KOPT-K1 (cell line): Measurements from ENCODE around the gene UPF1.

Experiments used
- H3K27ac ChIP-seq: fragments of 200-600 bp; sonication (generic); 2 replicates; pipeline ENCODE4 v1.5.1; 2016; ENCODE audit warnings: antibody characterized with exemption, mild to moderate bottlenecking, low read depth, low read length; ENCODE audit not compliant: poor library complexity, severe bottlenecking
- H3K36me3 ChIP-seq: fragments of 200-600 bp; sonication (generic); 2 replicates; pipeline ENCODE4 v1.5.1; 2017; ENCODE audit warnings: antibody characterized with exemption, mild to moderate bottlenecking, low read length, moderate library complexity; ENCODE audit not compliant: insufficient read depth
- H3K9me3 ChIP-seq: fragments of 200-600 bp; sonication (generic); 2 replicates; pipeline ENCODE4 v1.5.1; 2017; ENCODE audit warnings: antibody characterized with exemption, low read length, mild to moderate bottlenecking; ENCODE audit not compliant: insufficient read depth, poor library complexity, severe bottlenecking

Gene UPF1

DNA sequence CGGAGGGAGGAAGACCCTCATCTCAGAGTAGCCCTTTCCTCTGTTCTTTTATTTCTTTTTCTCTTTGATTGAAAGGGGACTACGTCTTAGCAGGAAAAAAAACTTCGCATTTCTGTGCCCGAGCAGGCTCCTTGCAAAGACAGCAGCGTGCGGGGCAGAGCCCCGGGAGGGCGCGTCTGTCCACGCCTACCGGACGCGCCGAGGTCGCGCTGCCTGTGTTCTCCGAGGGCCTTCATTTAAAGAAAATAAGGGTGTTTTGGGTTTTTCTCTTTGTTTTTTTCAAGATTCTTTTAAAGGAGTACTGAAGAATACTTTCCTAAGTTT lies 35.0 kb downstream of the UPF1 start:
- Histone ChIP-seq H3K36me3 (peaks cover 75% of the 10 kb centered on the region), H3K27ac (no peak overlapping the region), H3K9me3 (no peaks in the 10 kb centered on the region)

DNA sequence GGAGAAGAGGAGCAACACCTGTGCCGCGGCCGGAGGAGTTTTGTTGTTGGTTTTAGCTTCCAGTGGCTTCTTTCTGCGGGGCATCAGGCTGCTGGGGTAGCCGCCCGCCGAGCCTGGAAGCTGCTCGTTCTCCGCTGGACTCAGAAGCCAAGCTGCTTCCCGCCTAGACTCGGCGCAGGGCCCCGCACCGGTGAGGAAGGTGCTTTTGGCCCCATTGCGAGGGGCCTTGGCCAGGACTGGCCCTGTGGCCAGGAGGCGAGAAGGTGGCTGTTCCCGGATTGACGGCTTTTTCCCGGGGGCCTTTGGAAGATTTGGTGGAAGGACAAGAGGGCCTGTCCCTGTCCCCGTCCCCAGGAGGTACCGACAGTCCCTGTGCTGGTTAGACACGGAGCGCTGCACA lies 35.4 kb downstream of the UPF1 start:
- peaks cover 71% of the 10 kb centered on the region for H3K36me3 ChIP-seq
- H3K27ac ChIP-seq = no peak overlapping the region
- H3K9me3 ChIP-seq = no peaks in the 10 kb centered on the region

DNA sequence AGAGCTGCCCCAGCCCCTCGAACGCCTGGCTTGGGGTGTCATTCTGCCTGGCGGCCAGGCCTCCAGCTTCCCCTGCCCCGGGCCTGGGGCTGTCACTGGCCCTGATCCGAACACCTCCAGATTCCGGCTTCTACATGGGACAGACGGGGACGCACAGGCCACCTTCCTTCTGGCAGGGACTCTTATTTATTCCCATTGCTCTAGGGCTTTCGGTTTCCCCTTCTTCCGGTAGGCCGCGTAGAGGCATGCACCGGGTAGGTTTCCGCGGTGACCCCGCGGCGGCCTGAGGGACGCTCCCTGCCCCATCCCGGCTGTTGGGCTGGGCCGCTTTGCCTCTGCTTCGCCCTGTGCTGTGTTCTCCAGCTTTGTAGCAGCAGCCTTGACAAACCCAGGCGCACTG lies 36.0 kb downstream of the UPF1 start:
- Histone ChIP-seq H3K36me3 (peaks cover 65% of the 10 kb centered on the region), H3K9me3 (no peaks in the 10 kb centered on the region), H3K27ac (no peak overlapping the region)

DNA sequence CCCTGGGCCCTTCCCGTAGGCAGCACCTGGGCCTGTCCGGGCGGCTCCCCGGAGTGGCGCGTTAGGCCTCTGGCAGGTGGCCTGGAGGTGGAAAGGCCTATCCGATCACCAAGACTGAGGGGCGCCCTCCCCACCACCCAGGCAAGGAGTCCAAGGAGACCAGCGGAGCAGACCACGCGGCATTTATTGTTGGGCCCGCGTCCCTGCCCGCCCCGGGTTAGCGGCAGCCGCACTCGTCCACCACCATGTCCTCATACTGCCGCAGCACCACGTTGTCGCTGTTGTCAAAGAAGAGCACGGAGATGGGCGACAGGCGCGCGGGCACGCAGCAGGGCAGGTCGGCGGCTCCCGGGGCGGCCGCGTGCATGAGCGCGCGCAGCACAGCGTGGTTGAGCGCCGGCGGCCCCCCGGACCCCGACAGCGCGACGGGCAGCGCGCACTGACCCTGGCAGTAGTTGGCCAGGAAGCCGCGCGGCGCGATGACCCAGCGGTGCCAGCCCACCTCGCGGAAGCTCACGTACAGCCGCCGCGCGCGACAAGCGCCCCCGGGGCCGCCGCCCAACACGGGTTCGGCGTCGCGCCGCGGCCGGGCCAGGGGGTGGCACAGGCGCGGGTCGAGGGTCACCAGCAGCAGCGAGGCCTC lies 36.7 kb downstream of the UPF1 start:
- Histone ChIP-seq H3K36me3 (peaks cover 58% of the 10 kb centered on the region), H3K27ac (no peak overlapping the region)

DNA sequence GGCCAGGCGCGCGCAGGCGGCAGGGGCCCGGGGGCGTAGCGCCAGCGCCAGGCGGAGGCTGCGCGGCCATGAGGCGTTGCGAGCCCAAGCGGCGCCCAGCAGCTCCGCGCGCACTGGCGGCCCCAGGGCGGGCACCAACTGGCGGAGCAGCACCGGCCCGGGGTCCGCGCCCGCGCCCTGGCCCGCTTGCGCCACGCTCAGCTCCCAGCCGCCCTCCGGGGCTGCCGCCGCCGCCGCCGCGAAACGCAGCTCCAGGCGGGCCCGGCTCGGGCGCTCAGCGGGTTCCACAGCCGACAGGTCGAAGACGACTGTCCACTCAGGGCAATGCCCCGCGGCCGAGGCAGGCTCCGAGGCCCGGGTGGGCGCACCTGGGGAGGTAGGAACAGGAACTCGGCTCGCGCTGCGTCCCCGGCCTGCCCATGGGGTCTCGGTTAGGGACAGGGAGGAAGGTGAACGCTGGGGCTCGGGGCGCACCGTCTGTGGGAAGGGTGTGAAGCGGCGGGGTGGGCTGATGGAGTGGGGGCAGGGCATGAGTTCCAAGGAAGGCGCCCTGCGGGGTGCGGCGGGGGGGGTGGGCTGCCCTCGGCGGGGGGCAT lies 37.4 kb downstream of the UPF1 start:
- Histone ChIP-seq H3K36me3 (peaks cover 52% of the 10 kb centered on the region), H3K9me3 (no peaks in the 10 kb centered on the region), H3K27ac (no peak overlapping the region)

More for the DNA sequence above, 36.7 kb downstream of the UPF1 start:
- H3K9me3 ChIP-seq = no peaks in the 10 kb centered on the region

DNA sequence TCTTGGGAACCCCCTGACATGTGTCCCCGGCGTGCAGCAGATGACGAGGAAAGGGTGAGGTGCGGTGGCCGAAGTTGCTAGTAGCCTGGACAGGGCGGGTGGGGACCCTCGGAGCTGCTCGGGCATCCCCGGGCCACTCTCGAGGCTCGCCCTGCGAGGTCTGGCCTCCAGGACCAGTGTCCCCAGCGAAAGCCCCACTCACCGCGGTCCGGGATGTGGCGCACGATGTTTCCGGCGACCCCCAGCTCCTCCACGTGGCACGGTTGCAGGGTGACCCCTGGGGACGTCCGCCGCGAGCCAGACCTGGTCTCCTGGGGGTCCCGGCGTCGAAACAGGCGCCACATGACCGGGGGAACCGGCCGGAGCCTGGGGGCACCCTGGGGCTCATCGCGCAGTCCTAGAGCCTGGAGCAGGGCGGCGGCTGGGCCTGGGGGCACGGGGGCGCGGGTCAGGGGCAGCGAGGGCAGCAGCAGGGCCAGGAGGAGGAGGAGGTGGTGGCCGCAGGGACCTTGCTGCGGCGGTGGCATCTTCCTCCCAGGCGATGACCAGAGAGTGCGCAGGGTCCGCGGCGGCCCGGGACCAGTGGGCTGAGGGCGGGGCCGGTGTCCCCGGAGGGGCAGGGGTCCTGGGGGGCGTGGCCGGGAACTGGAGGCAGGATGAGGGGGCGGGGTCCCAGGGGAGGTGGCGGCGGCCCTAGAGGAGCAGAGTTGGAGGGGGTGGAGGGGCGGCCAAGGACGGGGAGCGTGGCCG lies 38.2 kb downstream of the UPF1 start:
- no peaks in the 10 kb centered on the region for H3K9me3 ChIP-seq
- peaks cover 43% of the 10 kb centered on the region for H3K36me3 ChIP-seq
- H3K27ac ChIP-seq = no peak overlapping the region

DNA sequence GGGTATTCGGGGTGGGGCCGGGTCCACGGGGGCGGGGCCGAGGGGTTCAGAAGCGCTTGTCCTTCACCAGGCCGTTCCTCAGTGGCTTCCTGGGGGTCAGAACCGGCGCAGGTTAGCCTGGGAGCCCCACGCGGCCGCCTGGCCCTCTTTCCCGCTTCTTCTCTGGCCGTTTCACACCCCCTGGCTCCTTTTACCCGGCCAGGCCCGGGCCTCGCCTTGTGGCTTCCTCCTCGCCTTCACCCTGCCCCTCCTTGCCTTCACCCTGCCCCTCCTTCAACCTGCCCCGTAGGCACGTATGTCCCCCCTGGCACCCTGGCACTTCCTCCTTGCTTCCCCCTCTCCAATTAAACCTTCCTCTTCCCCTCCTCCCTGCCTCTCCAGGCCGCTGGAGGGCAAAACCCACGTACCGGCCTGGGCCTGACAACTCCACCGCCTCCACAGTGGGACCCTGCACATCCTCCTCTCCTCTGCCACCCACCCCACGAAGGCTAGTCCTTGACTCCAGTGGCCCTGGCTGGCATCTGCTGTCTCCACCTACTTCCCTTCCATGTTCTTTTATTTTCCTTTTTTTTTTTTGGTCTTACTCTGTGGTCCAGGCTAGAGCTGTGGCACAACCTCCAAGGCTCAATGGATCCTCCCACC lies 38.9 kb downstream of the UPF1 start:
- Histone ChIP-seq H3K27ac (no peak overlapping the region), H3K36me3 (peaks cover 41% of the 10 kb centered on the region), H3K9me3 (no peaks in the 10 kb centered on the region)

DNA sequence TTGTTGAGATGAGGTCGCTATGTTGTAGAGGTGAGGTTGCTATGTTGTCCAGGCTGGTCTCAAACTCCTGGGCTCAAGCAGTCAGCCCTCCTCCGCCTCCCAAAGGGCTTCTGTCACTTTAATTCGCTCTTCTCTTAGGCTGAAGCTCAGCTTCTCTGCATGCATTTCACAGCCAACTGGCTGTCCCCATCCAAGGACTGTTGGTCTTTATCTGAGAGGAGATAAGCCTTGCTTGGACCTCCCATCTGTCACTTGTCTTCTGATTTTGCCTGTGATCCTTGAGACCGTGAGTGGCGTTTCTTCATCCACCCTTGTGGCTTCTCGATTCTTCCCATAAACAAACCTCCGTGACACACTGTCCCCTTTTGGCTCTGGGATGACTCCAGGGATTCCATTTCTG lies 39.8 kb downstream of the UPF1 start:
- Histone ChIP-seq H3K9me3 (peaks cover under 1% of the 10 kb centered on the region), H3K27ac (no peak overlapping the region), H3K36me3 (peaks cover 35% of the 10 kb centered on the region)

DNA sequence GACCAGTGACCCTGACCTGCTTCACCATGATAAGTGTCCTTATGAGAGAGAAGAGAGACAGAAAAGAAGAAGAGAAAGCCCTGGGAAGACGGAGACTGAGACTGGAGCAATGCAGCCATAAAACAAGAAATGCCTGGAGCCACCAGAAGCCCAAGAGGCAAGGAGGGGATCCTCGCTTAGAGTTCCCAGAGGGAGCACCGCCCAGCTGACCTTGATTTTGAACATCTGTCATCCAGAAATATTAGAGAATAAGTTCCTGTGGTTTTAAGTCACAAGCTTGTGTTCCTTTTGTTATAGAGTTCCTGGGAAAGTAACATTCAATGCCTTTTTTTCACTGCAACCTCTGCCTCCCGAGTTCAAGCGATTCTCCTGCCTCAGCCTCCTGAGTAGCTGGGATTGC lies 44.0 kb downstream of the UPF1 start:
- Histone ChIP-seq H3K9me3 (peaks cover 8% of the 10 kb centered on the region), H3K36me3 (peaks cover 12% of the 10 kb centered on the region; the same call in 1 of the 2 replicates), H3K27ac (no peak overlapping the region)

DNA sequence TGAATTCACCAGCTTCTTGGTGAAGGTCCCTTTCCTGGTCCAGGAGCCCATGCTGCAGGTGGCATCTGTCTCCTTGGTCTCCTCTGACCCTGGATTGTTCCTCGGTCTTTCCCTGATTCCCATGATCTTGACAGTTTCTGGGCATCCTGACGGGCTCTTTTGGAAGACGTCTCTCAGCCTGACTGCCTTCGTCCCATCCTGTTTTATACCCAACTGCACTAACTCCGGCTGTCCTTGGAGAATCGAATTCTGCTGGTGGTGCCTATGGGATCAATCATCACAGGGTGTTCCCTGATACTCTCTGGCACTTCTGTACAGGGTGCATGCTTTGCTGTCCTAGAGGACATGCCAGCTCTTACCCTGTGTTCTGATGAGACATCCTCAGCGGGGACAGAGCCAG lies 45.1 kb downstream of the UPF1 start:
- no peak overlapping the region for H3K27ac ChIP-seq

DNA sequence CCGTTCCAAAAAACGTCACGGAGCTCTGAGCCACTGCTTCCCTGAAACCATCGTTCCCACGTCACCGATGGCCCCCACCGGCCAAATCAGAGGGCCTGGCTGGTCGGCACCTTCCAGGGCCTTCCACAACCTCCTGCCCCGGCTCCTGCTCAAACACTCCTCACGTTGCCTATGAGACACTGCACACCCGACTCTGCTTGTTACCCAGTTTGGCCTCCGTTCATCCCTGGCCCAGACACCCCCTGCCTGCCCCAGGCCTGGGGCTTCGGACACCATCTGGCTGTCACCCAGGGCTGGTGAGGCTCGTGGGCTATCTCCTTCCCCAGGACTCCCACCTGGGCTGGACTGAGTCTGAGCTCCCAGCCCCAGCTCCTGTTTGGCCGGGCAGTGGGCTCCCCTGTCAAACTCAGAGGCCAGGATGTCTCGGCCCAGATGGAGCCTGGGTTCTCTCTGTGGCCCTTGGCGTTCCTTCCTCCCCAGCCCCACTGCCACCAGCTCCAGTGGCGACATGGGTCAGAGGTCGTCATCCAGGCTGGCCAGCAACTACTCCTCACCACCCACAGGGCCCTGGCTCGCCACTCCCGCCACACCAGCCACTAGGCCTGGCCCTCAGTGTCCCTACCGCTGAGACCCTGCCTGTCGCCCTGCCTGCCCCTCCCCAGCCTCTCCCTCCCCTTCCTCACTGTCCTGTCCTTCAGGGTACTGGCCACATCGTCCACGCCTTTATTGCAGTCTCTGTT lies 46.5 kb downstream of the UPF1 start:
- Histone ChIP-seq H3K9me3 (peaks cover 8% of the 10 kb centered on the region), H3K27ac (no peak overlapping the region), H3K36me3 (peaks cover 8% of the 10 kb centered on the region; the same call in 1 of the 2 replicates)

More for the DNA sequence above, 45.1 kb downstream of the UPF1 start:
- H3K36me3 ChIP-seq = peaks cover 8% of the 10 kb centered on the region; the same call in 1 of the 2 replicates
- peaks cover 8% of the 10 kb centered on the region for H3K9me3 ChIP-seq

DNA sequence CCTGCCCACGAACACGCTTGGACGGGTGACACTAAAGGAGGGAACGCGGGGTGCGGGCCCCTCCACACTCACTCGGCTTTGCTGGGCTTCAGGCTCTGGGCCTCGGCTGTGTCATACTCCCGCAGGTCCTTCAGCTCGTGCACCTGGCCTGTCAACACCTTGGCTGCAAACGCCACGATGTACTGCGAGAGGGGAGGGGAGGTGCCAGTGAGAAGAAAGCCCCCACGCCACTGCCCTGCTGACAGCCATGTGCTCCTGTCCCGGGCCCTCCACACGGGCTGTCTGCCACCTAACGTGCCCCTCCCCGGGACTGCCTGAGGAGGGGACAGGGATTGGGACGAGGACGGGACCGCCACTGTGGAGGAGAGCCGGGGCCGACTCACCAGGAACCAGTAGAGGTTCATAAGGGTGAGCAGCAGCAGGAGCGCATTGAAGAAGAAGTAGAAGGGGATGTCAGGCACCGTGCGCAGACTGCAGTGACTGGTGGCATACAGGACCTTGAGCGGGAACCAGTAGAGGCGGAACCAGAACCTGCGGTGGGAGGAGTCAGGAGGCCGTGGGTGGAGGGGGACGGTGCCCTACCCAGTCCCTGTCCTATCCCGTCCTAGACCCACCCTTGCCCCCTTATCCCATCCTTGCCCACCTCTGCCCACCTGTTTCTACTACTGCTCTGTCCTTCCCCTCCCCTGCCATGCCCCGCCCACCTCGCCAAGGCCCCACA lies 47.3 kb downstream of the UPF1 start:
- peaks cover 8% of the 10 kb centered on the region for H3K9me3 ChIP-seq
- H3K36me3 ChIP-seq = peaks cover 8% of the 10 kb centered on the region; the same call in 1 of the 2 replicates
- H3K27ac ChIP-seq = no peak overlapping the region

DNA sequence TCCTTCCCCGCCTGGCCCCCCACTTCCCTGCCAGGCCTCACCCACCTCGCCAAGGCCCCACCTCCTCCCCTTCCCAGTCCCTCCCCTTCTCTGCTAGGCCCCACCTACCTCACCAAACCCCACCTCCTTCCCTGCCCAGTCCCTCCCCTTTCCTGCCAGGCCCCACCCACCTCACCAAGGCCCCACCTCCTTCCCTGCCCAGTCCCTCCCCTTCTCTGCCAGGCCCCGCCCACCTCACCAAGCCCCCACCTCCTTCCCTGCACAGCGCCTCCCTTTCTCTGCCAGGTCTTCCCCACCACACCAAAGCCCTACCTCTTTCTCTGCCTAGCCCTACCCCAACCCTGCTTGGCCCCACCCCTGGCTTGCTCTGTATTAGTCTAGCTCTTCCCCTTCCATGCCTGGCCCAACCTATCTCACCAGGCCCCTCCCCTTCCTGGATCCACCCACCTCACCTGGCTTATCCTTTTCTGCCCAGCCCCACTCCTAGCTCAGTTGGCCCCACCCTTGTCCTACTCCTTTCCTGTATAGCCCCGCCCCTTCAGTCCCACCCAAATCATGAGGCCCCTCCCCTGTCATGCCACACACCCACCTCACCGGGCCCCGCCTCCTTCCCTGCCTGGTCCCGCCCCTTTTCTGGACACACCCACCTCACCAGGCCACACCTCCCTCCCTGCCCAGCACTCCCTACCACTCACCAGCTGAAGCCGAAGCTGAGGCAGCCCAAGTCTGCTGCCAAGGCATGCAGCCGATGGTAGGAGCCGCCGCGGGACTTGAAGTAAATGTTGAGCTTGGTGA lies 48.0 kb downstream of the UPF1 start:
- H3K27ac ChIP-seq = no peak overlapping the region
- peaks cover 8% of the 10 kb centered on the region; the same call in 1 of the 2 replicates for H3K36me3 ChIP-seq
- H3K9me3 ChIP-seq = peaks cover 8% of the 10 kb centered on the region

DNA sequence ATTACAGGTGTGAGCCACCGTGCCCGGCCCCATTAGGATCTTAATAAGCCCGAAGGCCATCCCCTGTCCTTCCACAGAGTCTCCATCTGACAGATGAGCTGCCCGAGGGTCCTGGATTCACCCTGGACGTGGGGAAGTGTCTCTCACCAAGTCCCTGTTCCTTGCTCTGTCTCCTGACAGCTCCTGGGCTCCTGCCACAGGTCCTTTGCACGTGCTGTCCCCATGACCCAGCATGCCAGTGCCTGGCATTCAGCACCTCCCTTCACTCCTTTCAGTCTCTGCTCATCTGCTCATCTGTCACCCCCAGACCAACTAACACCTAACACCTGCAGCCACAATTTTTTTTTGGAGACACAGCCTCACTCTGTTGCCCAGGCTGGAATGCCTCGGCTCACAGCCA lies 49.7 kb downstream of the UPF1 start:
- Histone ChIP-seq H3K9me3 (peaks cover 8% of the 10 kb centered on the region), H3K27ac (no peak overlapping the region), H3K36me3 (no peaks in the 10 kb centered on the region; the same call in 1 of the 2 replicates)
